GM19324 (cell line): ENCODE results near the gene COL19A1.
"Not testable (repeated sequence)": the region's sequence is repeated elsewhere in the genome, so short reads cannot be mapped to it uniquely, and the experiment has no call there.

Source experiments
- ATAC-seq: cut with Tn5 transposase; IDR thresholded peaks from one replicate; pipeline ENCODE4 v1.9.1; 2021; ENCODE audit warnings: mild to moderate bottlenecking, moderate library complexity; ENCODE audit not compliant: unreplicated experiment, low FRiP score

COL19A1 gene

GRCh38 chr6:69894578-69895347, 28.4 kb downstream of the COL19A1 start:
- ATAC-seq: no peak

DNA sequence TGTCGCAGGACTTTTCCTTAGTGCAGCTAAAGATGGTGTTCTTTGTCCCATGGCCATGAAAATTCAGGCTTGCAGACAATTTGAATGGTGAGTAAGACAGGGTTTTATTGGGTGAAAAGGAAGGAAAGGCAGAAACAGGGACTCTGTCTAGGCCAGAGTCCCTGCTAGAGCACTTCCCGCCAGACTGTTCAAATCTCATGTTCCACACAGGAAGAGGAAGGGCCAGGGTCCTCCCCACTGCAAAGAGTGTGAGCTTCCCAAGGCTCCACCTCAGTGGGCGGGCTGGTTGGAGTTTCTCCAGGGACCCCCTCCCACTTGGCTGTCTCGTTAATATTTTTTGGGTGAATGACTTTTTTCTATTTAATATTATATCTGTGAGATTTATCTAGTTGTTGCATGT, 29.0 kb downstream of the COL19A1 start:
- ATAC-seq: no peak

DNA sequence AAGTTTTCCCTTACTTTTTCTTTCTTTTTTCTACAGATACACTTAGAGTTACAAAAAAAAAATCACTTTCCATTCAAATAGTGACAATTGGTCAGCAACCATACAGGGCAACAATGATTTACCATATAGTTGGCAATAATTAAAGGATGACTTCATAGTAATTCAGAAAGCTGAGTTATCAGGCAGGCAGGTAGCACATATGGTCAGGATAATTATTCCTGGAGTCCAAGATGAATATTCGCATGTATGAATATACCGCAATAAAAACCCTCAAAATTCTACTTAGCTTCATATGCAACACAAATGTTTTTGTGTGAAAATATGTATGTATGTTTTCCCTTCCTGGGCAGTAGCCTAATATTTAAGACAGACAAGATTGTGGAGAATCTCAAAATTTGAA, 34.5 kb downstream of the COL19A1 start:
- ATAC-seq: no peak

DNA sequence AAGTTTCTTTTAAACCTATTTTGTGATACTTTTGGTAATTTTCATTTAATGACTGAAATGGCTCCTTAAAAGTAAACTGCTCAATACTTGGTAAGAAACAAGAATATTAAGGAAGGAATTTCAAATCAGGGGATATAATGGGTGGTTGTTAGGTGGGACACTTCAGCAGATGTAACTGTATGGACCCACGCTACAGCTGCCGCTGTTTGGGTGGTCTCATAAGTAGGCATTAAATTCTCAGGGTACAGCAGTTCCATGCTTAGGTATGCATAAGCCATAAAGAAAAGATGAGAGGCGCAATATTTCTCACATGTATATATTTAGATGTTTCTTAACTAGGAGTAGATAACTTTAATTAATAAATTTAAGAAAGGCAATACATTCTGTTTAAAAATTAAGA, 35.0 kb downstream of the COL19A1 start:
- no peak for ATAC-seq

GRCh38 chr6:69907981-69908498, 41.7 kb downstream of the COL19A1 start:
- no peak for ATAC-seq

DNA sequence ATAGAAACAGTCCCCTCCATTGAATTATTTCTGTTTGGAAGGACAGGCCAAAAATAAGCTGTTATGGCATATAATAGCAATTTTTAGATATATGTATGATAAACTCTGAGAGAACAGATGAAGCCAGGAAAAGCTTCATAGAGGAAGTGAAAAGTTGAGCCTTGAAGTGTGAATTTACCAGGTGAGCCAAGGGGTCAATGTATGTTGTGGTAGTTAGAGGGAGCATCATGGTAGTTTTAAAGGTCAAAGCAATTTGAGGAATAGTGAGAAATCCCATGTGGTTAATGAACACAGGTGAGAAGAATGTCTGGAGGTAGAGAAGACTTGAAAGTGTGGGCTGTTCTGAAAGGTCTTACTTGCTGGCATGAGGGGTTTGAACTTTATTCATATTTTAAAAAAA, 47.0 kb downstream of the COL19A1 start:
- no peak for ATAC-seq

GRCh38 chr6:69914015-69914485, 47.7 kb downstream of the COL19A1 start:
- no peak for ATAC-seq

- ATAC-seq: no peak
These were observed 49.0 kb downstream of the COL19A1 start for GRCh38 chr6:69915346-69915745.

- no peak for ATAC-seq
These were observed 51.5 kb downstream of the COL19A1 start for GRCh38 chr6:69917834-69918233.

DNA sequence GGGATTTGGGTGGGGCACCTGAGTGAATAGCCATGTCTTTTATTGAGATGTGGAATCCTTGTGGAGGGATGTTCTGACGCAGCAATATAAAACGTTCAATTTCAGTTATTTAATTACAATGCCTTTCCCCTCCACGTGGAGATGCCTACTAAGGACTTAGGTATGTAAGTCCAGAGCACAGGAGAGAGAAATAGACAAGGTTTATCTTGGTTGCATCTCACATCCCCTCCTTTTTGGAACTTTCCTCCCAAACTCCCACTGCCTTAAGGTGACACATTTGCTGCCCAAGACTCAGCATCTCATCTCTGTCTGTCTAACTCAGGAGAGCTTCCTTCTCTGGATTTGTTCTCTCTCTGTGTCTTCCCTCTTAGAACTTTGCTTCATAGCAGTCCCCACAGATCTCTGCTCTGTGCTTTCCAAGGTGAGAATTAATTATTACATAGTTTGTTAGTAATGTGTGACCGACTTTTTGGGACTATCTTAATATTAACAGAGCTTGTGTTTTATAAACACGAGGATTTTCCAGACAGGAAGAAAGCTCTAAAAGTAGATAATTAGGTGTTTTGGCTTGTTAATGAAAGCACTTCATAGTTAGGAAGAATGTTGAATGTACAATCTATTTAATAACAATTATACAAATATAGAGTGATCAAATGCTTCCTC, 52.6 kb downstream of the COL19A1 start:
- ATAC-seq: no peak

DNA sequence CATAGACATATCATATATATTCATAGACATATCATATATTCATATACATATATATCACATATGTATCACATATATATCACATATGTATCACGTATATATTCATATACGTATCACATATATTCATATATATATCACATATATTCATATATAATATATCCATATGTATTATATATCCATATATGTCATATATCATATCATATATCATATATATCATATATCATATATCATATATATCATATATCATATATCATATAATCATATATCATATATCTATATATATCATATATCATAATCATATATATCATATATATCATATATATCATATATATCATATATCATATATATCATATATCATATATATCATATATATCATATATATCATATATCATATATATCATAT, 54.7 kb downstream of the COL19A1 start:
- ATAC-seq: not testable (repeated sequence)

GRCh38 chr6:69921611-69922010, 55.3 kb downstream of the COL19A1 start:
- not testable (repeated sequence) for ATAC-seq

- ATAC-seq: no peak
These were observed 60.4 kb downstream of the COL19A1 start for GRCh38 chr6:69926745-69927144.

DNA sequence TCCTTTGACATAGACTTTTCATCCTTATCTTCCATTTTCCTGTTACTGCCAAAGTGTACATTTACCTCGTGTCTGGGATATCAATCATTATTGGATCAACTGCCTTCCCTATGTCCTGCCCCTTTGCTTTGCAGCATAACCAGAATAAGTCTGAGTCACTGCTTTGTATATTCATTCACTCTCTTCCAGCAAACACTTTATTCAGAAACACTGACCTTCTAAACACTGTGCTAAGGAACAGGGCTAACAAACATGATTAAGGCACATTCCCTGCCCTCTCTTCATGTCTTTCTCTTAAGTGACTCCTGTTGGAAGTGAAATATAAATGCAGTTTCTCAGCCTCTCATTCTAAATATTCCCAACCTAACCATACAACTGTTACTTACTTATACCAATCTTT, 66.9 kb downstream of the COL19A1 start:
- no peak for ATAC-seq

GRCh38 chr6:69935079-69935478, 68.7 kb downstream of the COL19A1 start:
- ATAC-seq: no peak

DNA sequence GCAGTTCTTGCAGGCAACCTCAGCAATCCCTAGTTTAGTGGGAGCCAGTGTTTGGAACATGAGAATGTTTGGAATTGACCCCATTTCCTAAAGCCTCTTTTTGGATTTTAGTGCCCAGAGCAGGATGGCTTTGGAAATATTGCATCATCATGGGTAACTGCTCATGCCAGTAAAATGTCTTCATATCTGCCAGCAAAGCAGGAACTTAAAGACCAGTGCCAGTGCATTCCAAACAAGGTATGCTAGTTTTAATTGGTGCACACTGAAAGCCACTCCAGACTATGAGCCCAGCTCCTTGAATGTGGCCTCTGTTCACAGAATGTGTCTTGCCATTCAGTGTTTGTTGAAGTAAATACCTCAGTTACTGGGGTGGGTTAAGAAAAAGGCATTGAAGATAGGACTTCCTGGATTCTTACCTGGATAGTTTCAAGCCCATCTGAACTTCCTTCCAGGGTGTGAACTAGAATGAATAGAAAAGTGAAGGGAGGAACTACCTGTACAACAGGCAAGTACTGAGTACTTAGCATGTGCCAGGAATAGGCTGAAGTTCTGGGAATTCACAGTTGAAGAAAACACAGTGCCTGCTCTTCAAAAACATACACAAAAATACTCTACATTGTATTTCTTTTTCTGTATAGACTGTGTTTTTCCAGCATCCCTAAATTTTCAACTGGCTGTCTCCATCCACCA, 70.5 kb downstream of the COL19A1 start:
- ATAC-seq: no peak

DNA sequence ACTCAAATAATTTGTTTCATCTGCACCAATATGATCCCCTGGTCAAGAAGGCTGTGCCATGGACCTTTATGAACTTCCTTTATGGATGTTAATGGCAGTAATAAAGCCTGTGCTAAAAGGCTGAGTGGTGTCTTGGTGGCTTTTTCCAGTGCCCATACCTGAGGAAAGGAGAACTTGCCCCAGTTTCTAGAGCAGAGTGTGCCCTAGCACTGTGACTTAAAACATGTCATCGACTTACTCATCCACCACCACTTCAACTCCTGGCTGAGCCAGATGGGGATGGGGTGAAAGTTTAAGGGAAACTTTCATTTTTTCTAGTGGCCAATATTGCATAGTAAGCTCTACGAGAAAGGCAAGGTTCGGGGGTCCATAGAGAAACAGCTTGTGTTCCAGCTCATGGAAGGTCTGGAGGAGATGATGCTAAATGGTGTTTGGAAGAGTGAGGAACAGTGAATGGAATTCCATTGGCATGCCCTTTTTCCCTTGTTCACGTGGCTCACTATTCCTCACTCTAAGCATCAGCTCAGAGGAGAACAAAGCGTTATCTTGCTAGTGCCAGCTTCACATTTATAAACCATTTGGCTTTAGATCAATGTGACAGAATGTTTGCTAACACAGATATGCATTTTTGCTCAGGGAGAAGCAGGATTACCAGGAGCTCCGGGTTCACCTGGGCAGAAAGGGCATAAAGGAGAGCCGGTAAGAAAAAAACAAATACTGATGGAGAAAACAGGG, 71.2 kb downstream of the COL19A1 start:
- ATAC-seq: no peak

DNA sequence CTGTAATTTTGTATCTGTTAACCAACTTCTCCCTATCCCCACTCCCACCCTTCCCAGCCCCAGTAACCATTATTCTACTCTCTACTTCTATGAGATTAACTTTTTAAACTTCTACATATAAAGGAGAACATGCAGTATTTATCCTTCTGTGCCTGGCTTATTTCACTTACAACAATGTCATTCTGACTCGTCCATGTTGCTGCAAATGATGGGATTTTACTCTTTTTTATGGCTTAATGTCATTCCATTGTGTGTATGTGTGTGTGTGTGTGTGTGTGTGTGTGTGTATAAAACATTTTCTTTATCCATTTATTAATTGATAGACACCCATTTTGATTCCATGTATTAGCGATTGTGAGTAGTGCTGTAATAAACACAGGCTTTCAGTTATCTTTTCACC, 76.1 kb downstream of the COL19A1 start:
- no peak for ATAC-seq

DNA sequence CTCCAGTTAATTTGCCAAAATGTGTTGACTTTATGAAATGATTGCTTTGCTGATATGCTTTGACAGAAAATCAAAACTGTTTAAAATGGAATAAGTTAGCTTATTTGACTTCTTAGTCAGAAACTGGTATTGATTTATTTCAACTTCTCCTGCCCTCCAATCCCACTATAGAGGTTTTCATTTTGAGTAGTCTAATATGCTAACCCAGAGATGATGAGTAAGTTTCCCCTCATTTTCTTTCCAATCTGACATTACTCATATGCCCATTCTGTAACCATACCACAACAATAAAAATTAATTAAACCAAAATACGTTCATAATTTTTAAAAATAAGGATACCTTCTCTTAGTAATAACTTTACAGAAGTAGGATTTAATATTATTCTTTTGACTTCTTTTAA, 78.8 kb downstream of the COL19A1 start:
- ATAC-seq: no peak

GRCh38 chr6:69948479-69949114, 82.2 kb downstream of the COL19A1 start:
- ATAC-seq: no peak
